RWPE1 (cell line): ENCODE measurements around the gene ZNF236.
"Not testable (repeated sequence)": the region's sequence is repeated elsewhere in the genome, so short reads cannot be mapped to it uniquely, and the experiment has no call there.

Experiments used
- CTCF ChIA-PET: fragments of 350-600 bp; sonication (Branson Sonifier 250); formaldehyde crosslinking; extraction: SDS; loops from one replicate; lab custom pipeline; 2021; lab: Yijun Ruan, JAX
- POLR2A ChIA-PET: fragments of 400-600 bp; formaldehyde crosslinking; extraction: SDS; loops from one replicate; lab custom pipeline; 2020; ENCODE audit warnings: antibody characterized with exemption; ENCODE audit not compliant: low non-redundant PET; lab: Yijun Ruan, JAX
- DNase-seq: peaks from one replicate; pipeline ENCODE4 v3.0.0; 2012; ENCODE audit warnings: low spot score
- H3K27ac ChIP-seq: fragments of 450-650 bp; 2 replicates; pipeline ENCODE4 v1.5.1; 2017
- TF ChIP-seq, protein P1 (sequence below): fragments of 450-650 bp; conservative IDR thresholded peaks from 2 replicates; pipeline ENCODE4 v1.5.1; 2017; ENCODE audit warnings: low read depth, mild to moderate bottlenecking

Gene ZNF236

DNA sequence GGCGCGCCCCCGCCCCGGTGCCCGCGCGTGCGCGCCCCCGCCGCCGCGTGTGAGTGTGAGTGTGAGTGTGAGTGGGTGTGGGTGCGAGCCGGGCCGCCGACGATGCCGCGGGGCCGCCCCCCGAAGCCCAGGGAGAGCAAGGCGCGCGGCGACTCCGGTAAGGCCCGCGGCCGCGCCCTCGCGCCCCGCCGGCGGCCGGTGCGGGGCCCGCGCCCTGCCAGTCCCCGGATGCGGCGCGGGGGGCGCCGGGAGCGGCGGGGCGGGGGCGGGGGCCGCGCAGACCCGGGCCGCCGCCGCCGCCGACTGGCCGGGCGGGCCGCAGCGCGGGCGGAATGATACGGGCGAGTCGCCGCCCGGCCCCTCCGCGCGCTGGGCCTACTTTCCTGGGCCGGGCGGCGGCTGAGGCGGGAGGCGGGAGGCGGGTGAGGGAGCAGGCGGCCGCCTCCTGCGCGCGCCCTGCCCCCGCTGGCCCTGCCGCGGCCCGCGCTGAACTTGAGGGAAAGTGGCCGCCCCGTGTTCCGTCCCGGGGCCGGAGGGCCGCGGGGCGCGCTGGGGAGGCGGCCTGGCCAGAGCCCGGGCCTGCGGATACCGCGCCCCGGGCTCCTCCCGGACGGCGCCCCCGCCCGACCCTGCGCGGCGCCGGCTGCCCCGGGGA is at the start of gene ZNF236:
ZNF236 (plus strand) TSS at position 52 of the 655 bp plus-strand sequence; CDS start at position 103, 51 bp downstream.
- ChIA-PET CTCF (interaction anchor here (0.6 kb wide), 1 partner anchor 17 kb away, joined by 3 read pairs; no protein-coding TSS in a partner anchor), POLR2A (no interaction called here)

DNA sequence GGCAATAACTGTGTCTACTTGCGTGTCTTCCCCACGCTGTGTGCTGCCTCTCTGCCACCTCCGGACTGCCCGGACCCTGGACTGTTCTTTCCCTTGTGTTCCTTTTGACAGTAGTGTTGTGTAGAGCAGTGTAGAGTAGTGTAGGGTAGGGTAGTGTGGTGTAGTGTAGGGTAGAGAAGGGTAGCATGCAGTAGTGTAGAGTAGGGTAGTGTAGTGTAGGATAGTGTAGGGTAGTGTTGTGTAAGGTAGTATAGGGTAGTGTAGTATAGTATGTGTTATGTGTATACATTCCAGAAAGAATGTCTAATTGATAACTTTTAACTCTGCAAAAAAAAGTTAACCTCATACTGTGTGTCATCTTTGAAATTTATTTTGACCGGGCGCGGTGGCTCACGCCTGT is 49.7 kb upstream of the ZNF236 start:
- CTCF ChIA-PET = interaction anchor here (0.8 kb wide), 1 partner anchor 1931 kb away, joined by 4 read pairs; no protein-coding TSS in a partner anchor
- TF ChIP-seq, protein P1, sequence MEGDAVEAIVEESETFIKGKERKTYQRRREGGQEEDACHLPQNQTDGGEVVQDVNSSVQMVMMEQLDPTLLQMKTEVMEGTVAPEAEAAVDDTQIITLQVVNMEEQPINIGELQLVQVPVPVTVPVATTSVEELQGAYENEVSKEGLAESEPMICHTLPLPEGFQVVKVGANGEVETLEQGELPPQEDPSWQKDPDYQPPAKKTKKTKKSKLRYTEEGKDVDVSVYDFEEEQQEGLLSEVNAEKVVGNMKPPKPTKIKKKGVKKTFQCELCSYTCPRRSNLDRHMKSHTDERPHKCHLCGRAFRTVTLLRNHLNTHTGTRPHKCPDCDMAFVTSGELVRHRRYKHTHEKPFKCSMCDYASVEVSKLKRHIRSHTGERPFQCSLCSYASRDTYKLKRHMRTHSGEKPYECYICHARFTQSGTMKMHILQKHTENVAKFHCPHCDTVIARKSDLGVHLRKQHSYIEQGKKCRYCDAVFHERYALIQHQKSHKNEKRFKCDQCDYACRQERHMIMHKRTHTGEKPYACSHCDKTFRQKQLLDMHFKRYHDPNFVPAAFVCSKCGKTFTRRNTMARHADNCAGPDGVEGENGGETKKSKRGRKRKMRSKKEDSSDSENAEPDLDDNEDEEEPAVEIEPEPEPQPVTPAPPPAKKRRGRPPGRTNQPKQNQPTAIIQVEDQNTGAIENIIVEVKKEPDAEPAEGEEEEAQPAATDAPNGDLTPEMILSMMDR = no peak
- DNase-seq = no peak
- H3K27ac ChIP-seq = no peak overlapping the region
- POLR2A ChIA-PET = no interaction called here

More for the DNA sequence above, at the start of gene ZNF236:
- TF ChIP-seq, protein P1 = no peak
- peak within 1 kb of the TSS; percentile 93 for H3K27ac ChIP-seq
- DNase-seq = peak; percentile 67

DNA sequence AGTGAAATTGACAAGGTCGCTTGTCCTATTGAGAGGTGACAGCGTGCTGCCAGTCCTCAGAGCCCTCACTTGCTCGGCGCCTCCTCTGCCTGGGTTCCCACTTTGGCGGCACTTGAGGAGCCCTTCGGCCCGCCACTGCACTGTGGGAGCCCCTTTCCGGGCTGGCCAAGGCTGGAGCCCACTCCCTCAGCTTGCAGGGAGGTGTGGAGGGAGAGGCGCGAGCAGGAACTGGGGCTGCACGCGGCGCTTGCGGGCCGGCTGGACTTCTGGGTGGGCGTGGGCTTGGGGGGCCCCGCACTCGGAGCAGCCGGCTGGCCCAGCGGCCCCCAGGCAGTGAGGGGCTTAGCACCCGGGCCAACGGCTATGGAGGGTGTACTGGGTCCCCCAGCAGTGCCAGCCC is 45.3 kb upstream of the ZNF236 start:
- POLR2A ChIA-PET, CTCF ChIA-PET, H3K27ac ChIP-seq, DNase-seq: not testable (repeated sequence)

DNA sequence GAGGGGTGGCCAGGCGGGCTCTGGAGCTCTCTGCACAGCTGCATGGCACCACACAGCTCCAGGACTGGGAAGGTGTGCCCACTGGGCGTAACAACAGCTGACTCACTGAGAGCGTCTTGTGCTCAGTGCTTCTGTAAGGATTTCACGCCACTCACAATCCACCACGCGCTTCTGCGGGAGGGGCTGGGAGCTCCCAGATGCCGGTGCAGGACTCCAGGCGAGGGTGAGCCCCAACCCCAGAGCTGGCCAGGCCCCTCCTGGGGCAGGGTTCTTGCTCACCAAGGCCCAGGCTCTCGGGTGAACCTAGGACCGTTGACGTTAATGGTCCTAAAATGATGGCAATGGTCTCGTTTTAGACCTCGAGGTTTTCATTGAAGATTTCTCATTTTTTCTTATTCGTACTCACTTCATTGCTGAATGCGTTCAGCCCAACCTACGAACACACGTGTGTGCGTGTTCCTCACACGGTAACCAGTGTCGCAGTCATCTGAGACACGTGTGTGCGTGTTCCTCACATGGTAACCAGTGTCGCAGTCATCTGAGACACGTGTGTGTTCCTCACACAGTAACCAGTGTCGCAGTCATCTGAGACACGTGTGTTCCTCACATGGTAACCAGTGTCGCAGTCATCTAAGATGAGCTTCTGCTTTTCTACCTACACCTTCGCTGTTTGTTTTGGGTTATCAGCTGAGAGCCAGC is 38.4 kb upstream of the ZNF236 start:
- ChIA-PET POLR2A (no interaction called here), CTCF (interaction anchor here (0.8 kb wide), 1 partner anchor 920 kb away, joined by 4 read pairs; no protein-coding TSS in a partner anchor)
- no peak overlapping the region for H3K27ac ChIP-seq
- TF ChIP-seq, protein P1 = no peak
- DNase-seq = no peak

DNA sequence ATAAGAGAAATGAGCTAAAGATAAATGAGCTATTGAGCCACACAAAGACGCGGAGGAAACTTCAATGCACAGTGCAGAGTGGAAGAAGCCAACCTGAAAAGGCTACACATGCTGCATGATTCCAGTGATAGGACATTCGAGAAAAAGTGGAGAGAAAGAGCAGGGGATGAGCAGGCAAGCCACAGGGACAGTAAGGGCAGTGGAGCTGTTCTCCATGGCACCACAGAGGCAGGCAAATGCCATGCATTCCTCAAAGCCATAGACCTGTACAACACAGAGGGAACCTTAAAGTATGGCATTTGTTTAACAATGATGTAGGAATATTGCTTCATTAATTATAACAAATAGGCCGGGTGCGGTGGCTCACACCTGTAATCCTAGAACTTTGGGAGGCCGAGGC is 36.5 kb upstream of the ZNF236 start:
- no peak for DNase-seq
- ChIA-PET CTCF (no interaction called here), POLR2A (no interaction called here)
- TF ChIP-seq, protein P1 = no peak
- no peak overlapping the region for H3K27ac ChIP-seq

DNA sequence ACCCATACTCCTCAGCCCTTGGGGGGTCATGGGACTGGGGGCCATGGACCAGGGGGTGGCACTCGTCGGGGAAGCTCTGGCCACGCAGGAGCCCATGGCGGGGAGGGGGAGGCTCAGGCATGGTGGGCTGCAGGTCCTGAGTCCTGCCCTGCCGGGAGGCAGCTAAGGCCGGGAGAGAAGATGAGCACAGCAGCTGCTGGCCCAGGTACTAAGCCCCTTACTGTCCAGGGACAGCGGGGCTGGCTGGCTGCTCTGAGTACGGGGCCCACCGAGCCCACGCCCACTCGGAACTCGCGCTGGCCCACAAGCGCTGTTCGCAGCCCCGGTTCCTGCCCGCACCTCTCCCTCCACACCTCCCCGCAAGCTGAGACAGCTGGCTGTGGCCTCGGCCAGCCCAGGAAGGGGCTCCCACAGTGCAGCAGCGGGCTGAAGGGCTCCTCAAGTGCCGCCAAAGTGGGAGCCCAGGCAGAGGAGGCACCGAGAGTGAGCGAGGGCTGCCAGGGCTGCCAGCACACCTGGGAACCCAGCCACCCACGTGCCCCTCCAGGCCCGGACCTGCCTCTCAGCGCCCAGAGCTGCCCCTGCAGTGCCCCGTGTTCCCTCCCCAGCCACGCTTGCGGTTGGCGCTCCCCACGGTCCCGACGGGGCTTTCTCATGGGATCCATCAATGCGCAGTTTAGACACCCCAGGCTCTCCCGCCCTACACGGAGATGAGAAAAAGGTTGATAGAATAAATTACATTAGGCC is 33.6 kb upstream of the ZNF236 start:
- H3K27ac ChIP-seq = no peak overlapping the region
- TF ChIP-seq, protein P1 = no peak
- DNase-seq = no peak
- CTCF ChIA-PET = interaction anchor here (1.2 kb wide), 1 partner anchor 15 kb away, joined by 4 read pairs; no protein-coding TSS in a partner anchor
- POLR2A ChIA-PET = no interaction called here
